ENCODE data around the gene MYOG. TPM values are rescaled to one million over a fixed set of nuclear protein-coding genes. Genes with fewer than 3 reads are reported as not detected.

The MYOG gene
- total and polyA plus RNA-seq, 7 donors, result 9.7 to 451 (median 160) TPM

DNA sequence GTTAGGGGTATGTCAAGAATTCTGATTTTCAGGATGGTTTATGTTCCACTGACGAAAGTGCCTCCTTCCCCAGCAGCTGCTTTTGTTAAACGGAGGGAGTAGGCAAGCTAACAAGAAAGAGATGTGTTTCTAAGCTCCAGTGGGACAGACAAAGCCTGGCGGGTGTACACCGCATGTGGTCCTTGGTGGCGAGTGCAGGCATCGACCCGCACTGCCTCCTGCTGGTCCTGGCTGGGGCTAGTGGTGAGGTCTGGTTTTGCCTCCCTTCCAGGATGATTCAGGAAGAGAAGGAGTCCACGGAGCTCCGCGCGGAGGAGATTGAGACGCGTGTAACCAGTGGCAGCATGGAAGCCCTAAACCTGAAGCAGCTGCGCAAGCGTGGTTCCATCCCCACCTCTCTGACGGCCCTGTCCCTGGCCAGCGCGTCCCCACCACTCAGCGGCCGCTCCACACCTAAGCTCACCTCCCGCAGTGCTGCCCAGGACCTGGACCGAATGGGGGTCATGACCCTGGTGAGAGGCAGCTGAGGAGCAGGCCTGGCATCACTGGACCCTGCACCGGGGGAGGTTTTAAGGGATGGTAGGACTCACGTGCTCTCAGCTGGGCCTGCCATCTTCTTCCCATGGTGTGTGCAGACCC, 30.5 kb downstream of the MYOG start:
- Histone ChIP-seq H3K36me3 (ENCODE audit: insufficient read depth in 1 of 2, low read depth in 1 of 2) (peaks cover 0 to 82% of the 10 kb centered on the region in 2 donors), H3K27me3 (ENCODE audit: insufficient read depth in 3 of 3, low read length in 2 of 3) (no peaks in the 10 kb centered on the region), H3K4me1 (peaks cover 7% of the 10 kb centered on the region), H3K9me3 (no peaks in the 10 kb centered on the region), H3K27ac (no peak overlapping the region), H3K4me3 (no peak overlapping the region)
- TF ChIP-seq, protein P1, sequence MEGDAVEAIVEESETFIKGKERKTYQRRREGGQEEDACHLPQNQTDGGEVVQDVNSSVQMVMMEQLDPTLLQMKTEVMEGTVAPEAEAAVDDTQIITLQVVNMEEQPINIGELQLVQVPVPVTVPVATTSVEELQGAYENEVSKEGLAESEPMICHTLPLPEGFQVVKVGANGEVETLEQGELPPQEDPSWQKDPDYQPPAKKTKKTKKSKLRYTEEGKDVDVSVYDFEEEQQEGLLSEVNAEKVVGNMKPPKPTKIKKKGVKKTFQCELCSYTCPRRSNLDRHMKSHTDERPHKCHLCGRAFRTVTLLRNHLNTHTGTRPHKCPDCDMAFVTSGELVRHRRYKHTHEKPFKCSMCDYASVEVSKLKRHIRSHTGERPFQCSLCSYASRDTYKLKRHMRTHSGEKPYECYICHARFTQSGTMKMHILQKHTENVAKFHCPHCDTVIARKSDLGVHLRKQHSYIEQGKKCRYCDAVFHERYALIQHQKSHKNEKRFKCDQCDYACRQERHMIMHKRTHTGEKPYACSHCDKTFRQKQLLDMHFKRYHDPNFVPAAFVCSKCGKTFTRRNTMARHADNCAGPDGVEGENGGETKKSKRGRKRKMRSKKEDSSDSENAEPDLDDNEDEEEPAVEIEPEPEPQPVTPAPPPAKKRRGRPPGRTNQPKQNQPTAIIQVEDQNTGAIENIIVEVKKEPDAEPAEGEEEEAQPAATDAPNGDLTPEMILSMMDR (IDR thresholded peaks at IDR 0.05), result no peak
- intact Hi-C loops (cut with DNase I), result no loop called here
- DNase-seq (peak in 1 of 2 donors; percentile 42), ATAC-seq (no peak)
- 92 to 94% (median 93%) methylated on average over 24 of the region's 24 CpGs for WGBS, 3 donors

DNA sequence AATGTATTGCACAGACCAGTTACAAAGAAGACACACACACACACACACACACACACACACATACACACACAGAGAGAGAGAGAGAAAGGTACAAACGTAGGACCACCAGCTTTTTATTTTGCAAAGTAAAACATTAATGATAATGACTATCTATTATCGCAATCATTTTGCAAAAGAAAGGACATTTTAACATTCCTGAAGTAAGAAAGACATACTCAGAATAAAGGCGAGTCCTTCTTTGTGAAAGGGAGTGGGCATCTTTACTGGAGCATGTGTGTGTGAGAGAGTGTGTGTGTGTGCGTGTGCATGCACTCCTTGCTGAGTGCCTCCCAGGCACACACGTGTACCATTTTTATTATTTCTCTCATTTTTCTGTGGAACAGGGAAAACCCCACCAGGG, 31.2 kb downstream of the MYOG start:
- peaks cover 7% of the 10 kb centered on the region for H3K4me1 ChIP-seq
- no peak overlapping the region for H3K4me3 ChIP-seq
- no peak for ATAC-seq

DNA sequence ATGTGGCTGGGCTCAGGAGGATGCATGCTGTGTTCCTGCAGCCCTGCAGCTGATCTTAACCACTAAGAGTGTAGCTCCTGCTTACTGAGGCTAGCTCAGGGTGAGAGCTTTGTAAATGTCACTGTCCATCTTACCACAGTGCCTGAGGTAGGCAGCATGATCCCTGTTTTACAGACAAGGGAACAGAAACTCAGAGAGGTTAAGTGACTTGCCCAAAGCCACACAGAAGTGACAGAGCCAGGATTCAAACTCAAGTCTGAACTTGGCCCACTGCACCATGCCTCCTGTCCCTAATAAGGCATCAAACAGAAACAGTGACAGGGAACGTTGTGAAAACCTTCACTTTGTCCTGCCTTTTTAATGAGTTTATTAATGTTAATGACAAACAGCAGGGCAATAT, 31.6 kb downstream of the MYOG start:
- intact Hi-C loops (cut with DNase I), result no loop called here

More for the DNA sequence above, 31.2 kb downstream of the MYOG start:
- Histone ChIP-seq H3K36me3 (ENCODE audit: insufficient read depth in 1 of 2, low read depth in 1 of 2) (peaks cover 0 to 82% of the 10 kb centered on the region in 2 donors), H3K27me3 (ENCODE audit: insufficient read depth in 3 of 3, low read length in 2 of 3) (no peaks in the 10 kb centered on the region), H3K27ac (no peak overlapping the region), H3K9me3 (no peaks in the 10 kb centered on the region)
- no peak for DNase-seq
- intact Hi-C loops (cut with DNase I), result no loop called here
- WGBS, 3 donors, result 86 to 94% (median 92%) methylated on average over 5 of the region's 5 CpGs
- TF ChIP-seq, protein P1 (IDR thresholded peaks at IDR 0.05), result no peak

DNA sequence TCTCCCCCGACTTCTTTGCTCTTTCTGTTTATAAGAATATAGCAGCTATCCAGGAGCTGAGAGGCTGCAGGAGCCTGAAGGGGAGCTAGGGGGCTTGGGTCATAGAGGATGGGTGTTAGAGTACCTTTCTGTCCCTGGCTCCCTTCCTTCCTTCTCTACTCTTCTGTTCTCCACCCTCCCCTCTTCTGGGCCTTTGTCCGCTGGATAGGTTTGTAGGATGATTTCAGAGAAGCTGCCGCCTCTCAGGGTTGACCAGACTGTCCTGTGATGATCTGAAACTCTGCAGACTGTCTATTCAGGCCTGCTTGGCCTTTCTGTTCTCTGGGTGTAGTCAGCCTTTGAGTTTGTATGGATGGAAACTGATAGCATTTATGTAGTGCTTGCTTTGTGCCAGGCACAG, 33.2 kb downstream of the MYOG start:
- Histone ChIP-seq H3K27ac (no peak overlapping the region), H3K27me3 (ENCODE audit: insufficient read depth in 3 of 3, low read length in 2 of 3) (no peaks in the 10 kb centered on the region), H3K4me1 (peaks cover 7% of the 10 kb centered on the region), H3K9me3 (no peaks in the 10 kb centered on the region), H3K36me3 (ENCODE audit: insufficient read depth in 1 of 2, low read depth in 1 of 2) (peaks cover 0 to 82% of the 10 kb centered on the region in 2 donors), H3K4me3 (no peak overlapping the region)
- ATAC-seq (no peak), DNase-seq (no peak)
- 73 to 93% (median 89%) methylated on average over 3 of the region's 3 CpGs for WGBS, 3 donors
- TF ChIP-seq, protein P1 (IDR thresholded peaks at IDR 0.05), result no peak
- intact Hi-C loops (cut with DNase I), result no loop called here

More for the DNA sequence above, 31.6 kb downstream of the MYOG start:
- H3K4me1 ChIP-seq, result peaks cover 7% of the 10 kb centered on the region
- no peaks in the 10 kb centered on the region for H3K9me3 ChIP-seq
- TF ChIP-seq, protein P1 (IDR thresholded peaks at IDR 0.05), result no peak
- H3K27ac ChIP-seq, result no peak overlapping the region
- peaks cover 0 to 82% of the 10 kb centered on the region in 2 donors for H3K36me3 ChIP-seq (ENCODE audit: insufficient read depth in 1 of 2, low read depth in 1 of 2)
- no peaks in the 10 kb centered on the region for H3K27me3 ChIP-seq (ENCODE audit: insufficient read depth in 3 of 3, low read length in 2 of 3)
- 75 to 100% (median 91%) methylated on average over 1 of the region's 1 CpG for WGBS, 3 donors
- no peak overlapping the region for H3K4me3 ChIP-seq
- DNase-seq, result peak in 1 of 2 donors; percentile 2
- ATAC-seq, result no peak
